ENCODE data around the gene CCL15. TPM values are rescaled to one million over a fixed set of nuclear protein-coding genes. Genes with fewer than 3 reads are reported as not detected.

The CCL15 gene
- total and polyA plus RNA-seq, 2 experiments from 2014 or later, result not detected

- H3K27ac ChIP-seq, result no peak overlapping the region
- no peaks in the 10 kb centered on the region for H3K9me2 ChIP-seq (ENCODE audit: insufficient read depth)
- no peaks in the 10 kb centered on the region for H3F3A ChIP-seq (ENCODE audit: insufficient read depth)
- 71 to 74% methylated on average over 6 of the region's 6 CpGs for WGBS, 2 experiments (ENCODE audit: low coverage in 1 of 2, low lambda C conversion rate in 2 of 2, missing lambda C conversion rate in 2 of 2)
- in situ Hi-C loops (cut with MboI), result loop anchor here (25.0 kb wide), 1 partner anchor 499 kb away; no protein-coding TSS in a partner anchor
- no peak overlapping the region for H3K4me2 ChIP-seq (ENCODE audit: unreplicated experiment)
- no peaks in the 10 kb centered on the region for H4K20me1 ChIP-seq (ENCODE audit: insufficient read depth)
- peaks cover 13% of the 10 kb centered on the region; the same call in 1 of the 2 replicates for H3K27me3 ChIP-seq (replicated peaks; ENCODE audit: insufficient read depth)
- no peak overlapping the region for H3K9ac ChIP-seq
- no peak for DNase-seq
- H2AFZ ChIP-seq, result no peak overlapping the region
- no peak overlapping the region for H3K4me3 ChIP-seq
- no peaks in the 10 kb centered on the region for H3K36me3 ChIP-seq (ENCODE audit: low read depth)
- TF ChIP-seq EZH2phosphoT487 (IDR thresholded peaks at IDR 0.05; ENCODE audit: insufficient read depth, low read depth) (no peak), EZH2 (IDR thresholded peaks at IDR 0.05; ENCODE audit: insufficient read depth, poor library complexity, severe bottlenecking) (no peak)
- no peaks in the 10 kb centered on the region for H3K9me3 ChIP-seq (ENCODE audit: low read depth)
- no peaks in the 10 kb centered on the region for H3K4me1 ChIP-seq (ENCODE audit: insufficient read depth)
- no peaks in the 10 kb centered on the region for H3K79me2 ChIP-seq (ENCODE audit: insufficient read depth)
These were observed 37.7 kb downstream of the CCL15 start for GRCh38 chr17:35963663-35964062.

GRCh38 chr17:35953720-35954119, 47.6 kb downstream of the CCL15 start:
- TF ChIP-seq EZH2 (IDR thresholded peaks at IDR 0.05; ENCODE audit: insufficient read depth, poor library complexity, severe bottlenecking) (no peak), EZH2phosphoT487 (IDR thresholded peaks at IDR 0.05; ENCODE audit: insufficient read depth, low read depth) (no peak)
- H2AFZ ChIP-seq, result no peak overlapping the region
- H3K27ac ChIP-seq, result no peak overlapping the region
- in situ Hi-C loops (cut with MboI), result loop anchor here (25.0 kb wide), 1 partner anchor 509 kb away; no protein-coding TSS in a partner anchor
- no peaks in the 10 kb centered on the region for H4K20me1 ChIP-seq (ENCODE audit: insufficient read depth)
- no peak overlapping the region for H3K9ac ChIP-seq
- H3K4me2 ChIP-seq (ENCODE audit: unreplicated experiment), result no peak overlapping the region
- peaks cover 12% of the 10 kb centered on the region; the same call in 1 of the 2 replicates for H3K27me3 ChIP-seq (replicated peaks; ENCODE audit: insufficient read depth)
- no peaks in the 10 kb centered on the region for H3K4me1 ChIP-seq (ENCODE audit: insufficient read depth)
- H3K79me2 ChIP-seq (ENCODE audit: insufficient read depth), result no peaks in the 10 kb centered on the region
- 35 to 40% methylated on average over 7 of the region's 7 CpGs for WGBS, 2 experiments (ENCODE audit: low coverage in 1 of 2, low lambda C conversion rate in 2 of 2, missing lambda C conversion rate in 2 of 2)
- H3F3A ChIP-seq (ENCODE audit: insufficient read depth), result no peaks in the 10 kb centered on the region
- H3K36me3 ChIP-seq (ENCODE audit: low read depth), result no peaks in the 10 kb centered on the region
- H3K9me3 ChIP-seq (ENCODE audit: low read depth), result no peaks in the 10 kb centered on the region
- no peak for DNase-seq
- no peaks in the 10 kb centered on the region for H3K9me2 ChIP-seq (ENCODE audit: insufficient read depth)
- H3K4me3 ChIP-seq, result no peak overlapping the region

DNA sequence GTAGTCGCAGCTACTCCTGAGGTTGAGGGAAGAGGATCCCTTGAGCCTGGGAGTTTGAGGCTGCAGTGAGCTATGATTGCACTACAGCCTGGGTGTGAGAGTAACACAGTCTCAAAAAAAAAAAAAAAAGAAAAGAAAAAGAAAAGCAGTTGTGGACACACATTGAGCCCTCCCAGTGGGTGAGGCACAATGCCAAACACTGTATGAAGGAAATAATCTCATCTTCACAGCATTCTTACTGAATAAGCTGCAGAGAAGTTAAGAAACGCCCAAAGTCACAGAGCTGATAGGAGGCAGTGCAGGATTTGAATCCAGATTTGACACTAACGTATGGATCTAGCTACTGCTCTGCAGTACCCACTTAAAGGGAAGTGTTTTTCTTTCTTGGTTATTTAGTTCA, 52.0 kb downstream of the CCL15 start:
- Histone ChIP-seq H3K4me3 (no peak overlapping the region), H3K9me3 (ENCODE audit: low read depth) (no peaks in the 10 kb centered on the region), H3K27me3 (replicated peaks; ENCODE audit: insufficient read depth) (0 out of 2 replicates have a peak, but pooled peaks cover 7% of the 10 kb centered on the region), H2AFZ (no peak overlapping the region), H3K4me1 (ENCODE audit: insufficient read depth) (no peaks in the 10 kb centered on the region), H3K27ac (no peak overlapping the region), H3K36me3 (ENCODE audit: low read depth) (no peaks in the 10 kb centered on the region), H3K79me2 (ENCODE audit: insufficient read depth) (no peaks in the 10 kb centered on the region), H3K9me2 (ENCODE audit: insufficient read depth) (no peaks in the 10 kb centered on the region), H3K9ac (no peak overlapping the region), H3F3A (ENCODE audit: insufficient read depth) (no peaks in the 10 kb centered on the region), H3K4me2 (ENCODE audit: unreplicated experiment) (no peak overlapping the region), H4K20me1 (ENCODE audit: insufficient read depth) (no peaks in the 10 kb centered on the region)
- in situ Hi-C loops (cut with MboI), result no loop called here
- 28 to 36% methylated on average over 3 of the region's 3 CpGs for WGBS, 2 experiments (ENCODE audit: low coverage in 1 of 2, low lambda C conversion rate in 2 of 2, missing lambda C conversion rate in 2 of 2)
- no peak for DNase-seq
- no peak for TF ChIP-seq EZH2 (IDR thresholded peaks at IDR 0.05; ENCODE audit: insufficient read depth, poor library complexity, severe bottlenecking)

DNA sequence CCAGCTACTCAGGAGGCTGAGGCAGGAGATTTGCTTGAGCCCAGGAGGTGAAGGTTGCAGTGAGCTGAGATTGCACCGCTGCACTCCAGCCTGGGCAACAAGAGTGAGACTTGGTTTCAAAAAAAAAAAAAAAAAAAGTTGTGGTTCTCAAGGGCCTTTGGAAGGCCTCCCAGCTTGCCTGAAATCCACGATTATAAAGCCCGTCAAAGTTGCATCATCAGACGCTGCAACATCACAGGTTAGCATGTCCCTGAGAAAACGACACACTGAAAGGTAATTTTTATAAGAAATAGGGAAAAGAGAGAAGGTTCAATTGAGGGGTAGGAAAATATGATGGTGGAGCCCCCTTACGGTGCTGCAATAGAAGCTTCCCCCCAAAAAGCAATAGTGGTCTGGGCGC, 53.3 kb downstream of the CCL15 start:
- H2AFZ ChIP-seq, result no peak overlapping the region
- WGBS, 2 experiments (ENCODE audit: low coverage in 1 of 2, low lambda C conversion rate in 2 of 2, missing lambda C conversion rate in 2 of 2), result 72 to 76% methylated on average over 7 of the region's 7 CpGs
- no peaks in the 10 kb centered on the region for H3K36me3 ChIP-seq (ENCODE audit: low read depth)
- in situ Hi-C loops (cut with MboI), result no loop called here
- H3K27ac ChIP-seq, result no peak overlapping the region
- H3K27me3 ChIP-seq (replicated peaks; ENCODE audit: insufficient read depth), result peaks cover 12% of the 10 kb centered on the region; the same call in 1 of the 2 replicates
- H4K20me1 ChIP-seq (ENCODE audit: insufficient read depth), result no peaks in the 10 kb centered on the region
- no peak overlapping the region for H3K4me3 ChIP-seq
- H3F3A ChIP-seq (ENCODE audit: insufficient read depth), result no peaks in the 10 kb centered on the region
- no peaks in the 10 kb centered on the region for H3K9me2 ChIP-seq (ENCODE audit: insufficient read depth)
- H3K4me2 ChIP-seq (ENCODE audit: unreplicated experiment), result no peak overlapping the region
- H3K9me3 ChIP-seq (ENCODE audit: low read depth), result no peaks in the 10 kb centered on the region
- TF ChIP-seq EZH2phosphoT487 (IDR thresholded peaks at IDR 0.05; ENCODE audit: insufficient read depth, low read depth) (no peak), EZH2 (IDR thresholded peaks at IDR 0.05; ENCODE audit: insufficient read depth, poor library complexity, severe bottlenecking) (no peak)
- no peaks in the 10 kb centered on the region for H3K4me1 ChIP-seq (ENCODE audit: insufficient read depth)
- no peak for DNase-seq
- H3K9ac ChIP-seq, result no peak overlapping the region
- H3K79me2 ChIP-seq (ENCODE audit: insufficient read depth), result no peaks in the 10 kb centered on the region

Other genes with a start within 250 kb of the CCL15 start
- not detected in 2 replicates for gene GAS2L2, start 248.3 kb downstream of the CCL15 start, total RNA-seq (2014; rRNA removed; shearing (Covaris generic))
- 0.06 TPM in 1 of 2 replicates, not detected in the other for gene GAS2L2, start 248.3 kb downstream of the CCL15 start, polyA plus RNA-seq (2016; fragmentation: Nextera tagmentation; extraction: Ambion mirVana)
- gene C17orf50, start 240.7 kb downstream of the CCL15 start, total RNA-seq (2014; rRNA removed; shearing (Covaris generic)), result not detected in 2 replicates
- not detected in 2 replicates for gene C17orf50, start 240.7 kb downstream of the CCL15 start, polyA plus RNA-seq (2016; fragmentation: Nextera tagmentation; extraction: Ambion mirVana)
- not detected in 2 replicates for gene MMP28, start 205.9 kb downstream of the CCL15 start, total RNA-seq (2014; rRNA removed; shearing (Covaris generic))
- 0.25 TPM in 1 of 2 replicates, not detected in the other for gene MMP28, start 205.9 kb downstream of the CCL15 start, polyA plus RNA-seq (2016; fragmentation: Nextera tagmentation; extraction: Ambion mirVana)
- gene TAF15, start 192.1 kb downstream of the CCL15 start, total RNA-seq (2014; rRNA removed; shearing (Covaris generic)), result 27.5 and 39.3 TPM in 2 replicates
- 7.0 and 9.2 TPM in 2 replicates for gene TAF15, start 192.1 kb downstream of the CCL15 start, polyA plus RNA-seq (2016; fragmentation: Nextera tagmentation; extraction: Ambion mirVana)
- gene HEATR9, start 132.7 kb downstream of the CCL15 start, total RNA-seq (2014; rRNA removed; shearing (Covaris generic)), result not detected in 2 replicates
- gene HEATR9, start 132.7 kb downstream of the CCL15 start, polyA plus RNA-seq (2016; fragmentation: Nextera tagmentation; extraction: Ambion mirVana), result not detected in 2 replicates
- not detected in 2 replicates for gene CCL5, start 121.2 kb downstream of the CCL15 start, total RNA-seq (2014; rRNA removed; shearing (Covaris generic))
- not detected in 2 replicates for gene CCL5, start 121.2 kb downstream of the CCL15 start, polyA plus RNA-seq (2016; fragmentation: Nextera tagmentation; extraction: Ambion mirVana)
- not detected in 2 replicates for gene RDM1, start 70.8 kb downstream of the CCL15 start, total RNA-seq (2014; rRNA removed; shearing (Covaris generic))
- not detected in 2 replicates for gene RDM1, start 70.8 kb downstream of the CCL15 start, polyA plus RNA-seq (2016; fragmentation: Nextera tagmentation; extraction: Ambion mirVana)
- gene LYZL6, start 57.8 kb downstream of the CCL15 start, total RNA-seq (2014; rRNA removed; shearing (Covaris generic)), result not detected in 2 replicates
- not detected in 2 replicates for gene LYZL6, start 57.8 kb downstream of the CCL15 start, polyA plus RNA-seq (2016; fragmentation: Nextera tagmentation; extraction: Ambion mirVana)
- not detected in 2 replicates for gene CCL16, start 20.1 kb downstream of the CCL15 start, total RNA-seq (2014; rRNA removed; shearing (Covaris generic))
- gene CCL16, start 20.1 kb downstream of the CCL15 start, polyA plus RNA-seq (2016; fragmentation: Nextera tagmentation; extraction: Ambion mirVana), result not detected in 2 replicates
- not detected in 2 replicates for gene CCL14, start 14.8 kb downstream of the CCL15 start, total RNA-seq (2014; rRNA removed; shearing (Covaris generic))
- not detected in 2 replicates for gene CCL14, start 14.8 kb downstream of the CCL15 start, polyA plus RNA-seq (2016; fragmentation: Nextera tagmentation; extraction: Ambion mirVana)
- not detected in 2 replicates for gene CCL23, start 16.4 kb upstream of the CCL15 start, total RNA-seq (2014; rRNA removed; shearing (Covaris generic))
- not detected in 2 replicates for gene CCL23, start 16.4 kb upstream of the CCL15 start, polyA plus RNA-seq (2016; fragmentation: Nextera tagmentation; extraction: Ambion mirVana)
- not detected in 2 replicates for gene CCL18, start 62.7 kb upstream of the CCL15 start, total RNA-seq (2014; rRNA removed; shearing (Covaris generic))
- gene CCL18, start 62.7 kb upstream of the CCL15 start, polyA plus RNA-seq (2016; fragmentation: Nextera tagmentation; extraction: Ambion mirVana), result not detected in 2 replicates
- gene CCL3, start 88.6 kb upstream of the CCL15 start, total RNA-seq (2014; rRNA removed; shearing (Covaris generic)), result not detected in 2 replicates
- gene CCL3, start 88.6 kb upstream of the CCL15 start, polyA plus RNA-seq (2016; fragmentation: Nextera tagmentation; extraction: Ambion mirVana), result not detected in 2 replicates
- gene CCL4, start 102.3 kb upstream of the CCL15 start, total RNA-seq (2014; rRNA removed; shearing (Covaris generic)), result not detected in 2 replicates
- gene CCL4, start 102.3 kb upstream of the CCL15 start, polyA plus RNA-seq (2016; fragmentation: Nextera tagmentation; extraction: Ambion mirVana), result not detected in 2 replicates
- gene TBC1D3B, start 175.1 kb upstream of the CCL15 start, total RNA-seq (2014; rRNA removed; shearing (Covaris generic)), result not detected in 2 replicates
- 0.64 and 1.0 TPM in 2 replicates for gene TBC1D3B, start 175.1 kb upstream of the CCL15 start, polyA plus RNA-seq (2016; fragmentation: Nextera tagmentation; extraction: Ambion mirVana)
- not detected in 2 replicates for gene CCL3L1, start 195.2 kb upstream of the CCL15 start, total RNA-seq (2014; rRNA removed; shearing (Covaris generic))
- gene CCL3L1, start 195.2 kb upstream of the CCL15 start, polyA plus RNA-seq (2016; fragmentation: Nextera tagmentation; extraction: Ambion mirVana), result 0.52 TPM in 1 of 2 replicates, not detected in the other
- gene CCL4L2, start 209.5 kb upstream of the CCL15 start, total RNA-seq (2014; rRNA removed; shearing (Covaris generic)), result 7.6 TPM in 1 of 2 replicates, not detected in the other
- 0.69 TPM in 1 of 2 replicates, not detected in the other for gene CCL4L2, start 209.5 kb upstream of the CCL15 start, polyA plus RNA-seq (2016; fragmentation: Nextera tagmentation; extraction: Ambion mirVana)

Data from GM23248 (cell line).